Gastrocnemius medialis (tissue), 4 donors: ENCODE data around the gene MRPL28.

Source experiments
- POLR2A ChIP-seq, 2 donors: fragments of 450-650 bp; IDR thresholded peaks; one replicate each; pipeline ENCODE4 v1.6.1; 2017; ENCODE audit warnings: antibody characterized with exemption in 2 of 2, mild to moderate bottlenecking in 2 of 2, moderate library complexity in 2 of 2
- TF ChIP-seq, protein P1 (sequence below), 5 experiments: fragments of 450-650 bp in 3 of 5; fragments of 200-600 bp in 2 of 5; sonication (generic) in 2 of 5; IDR thresholded peaks in 4 of 5; conservative IDR thresholded peaks in 1 of 5; 1 replicate in 4 of 5; 2 replicates in 1 of 5; pipeline ENCODE4 v1.5.1; 2016 to 2019; ENCODE audit warnings: antibody characterized with exemption in 5 of 5, mild to moderate bottlenecking in 3 of 5, moderate library complexity in 3 of 5

DNA sequence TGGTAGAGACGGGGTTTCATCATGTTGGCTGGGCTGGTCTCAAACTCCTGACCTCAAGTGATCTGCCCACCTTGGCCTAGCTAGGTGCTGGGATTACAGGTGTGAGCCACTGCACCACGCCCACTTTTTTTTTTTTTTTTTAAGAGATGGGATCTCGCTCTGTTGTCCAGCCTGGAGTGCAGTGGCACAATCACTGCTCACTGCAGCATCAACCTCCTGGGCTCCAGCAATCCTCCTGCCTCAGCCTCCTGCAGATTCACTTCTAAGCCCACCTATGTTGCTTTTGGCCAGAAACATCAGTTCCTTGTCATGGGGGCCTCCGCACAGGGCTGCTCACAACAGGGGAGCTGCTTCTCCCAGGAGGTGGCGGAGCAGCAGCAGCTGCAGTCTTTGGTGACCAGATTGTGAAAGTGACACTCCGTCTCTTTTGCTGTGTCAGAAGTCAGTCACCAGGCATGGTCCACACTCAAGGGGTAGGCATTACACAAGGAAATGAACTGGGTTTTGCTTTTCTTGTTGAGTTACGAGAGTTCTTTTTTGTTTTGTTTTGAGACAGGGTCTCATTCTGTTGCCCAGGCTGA, 22.2 kb upstream of the MRPL28 start:
- TF ChIP-seq POLR2A (IDR thresholded peaks at IDR 0.05): no peak
- TF ChIP-seq, protein P1, sequence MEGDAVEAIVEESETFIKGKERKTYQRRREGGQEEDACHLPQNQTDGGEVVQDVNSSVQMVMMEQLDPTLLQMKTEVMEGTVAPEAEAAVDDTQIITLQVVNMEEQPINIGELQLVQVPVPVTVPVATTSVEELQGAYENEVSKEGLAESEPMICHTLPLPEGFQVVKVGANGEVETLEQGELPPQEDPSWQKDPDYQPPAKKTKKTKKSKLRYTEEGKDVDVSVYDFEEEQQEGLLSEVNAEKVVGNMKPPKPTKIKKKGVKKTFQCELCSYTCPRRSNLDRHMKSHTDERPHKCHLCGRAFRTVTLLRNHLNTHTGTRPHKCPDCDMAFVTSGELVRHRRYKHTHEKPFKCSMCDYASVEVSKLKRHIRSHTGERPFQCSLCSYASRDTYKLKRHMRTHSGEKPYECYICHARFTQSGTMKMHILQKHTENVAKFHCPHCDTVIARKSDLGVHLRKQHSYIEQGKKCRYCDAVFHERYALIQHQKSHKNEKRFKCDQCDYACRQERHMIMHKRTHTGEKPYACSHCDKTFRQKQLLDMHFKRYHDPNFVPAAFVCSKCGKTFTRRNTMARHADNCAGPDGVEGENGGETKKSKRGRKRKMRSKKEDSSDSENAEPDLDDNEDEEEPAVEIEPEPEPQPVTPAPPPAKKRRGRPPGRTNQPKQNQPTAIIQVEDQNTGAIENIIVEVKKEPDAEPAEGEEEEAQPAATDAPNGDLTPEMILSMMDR (IDR thresholded peaks at IDR 0.05 in 4 of 5, conservative IDR thresholded peaks at IDR 0.05 in 1 of 5): no peak
